Endodermal cell (in vitro differentiated cells): ENCODE results near the gene FOSB. TPM values are rescaled to one million over a fixed set of nuclear protein-coding genes. Genes with fewer than 3 reads are reported as not detected.

Experiments used
- DNase-seq: peaks from one replicate; pipeline ENCODE4 v3.0.0-alpha.2; 2017
- H3K27ac ChIP-seq: 2 replicates; pipeline ENCODE4 v1.5.1; 2013; ENCODE audit warnings: mild to moderate bottlenecking, low read depth, low read length, moderate library complexity
- H3K27me3 ChIP-seq: 2 replicates; pipeline ENCODE4 v1.6.1; 2013; ENCODE audit warnings: mild to moderate bottlenecking, low read length, moderate library complexity; ENCODE audit not compliant: insufficient read depth, control insufficient read depth, poor library complexity, severe bottlenecking
- H3K36me3 ChIP-seq: 2 replicates; pipeline ENCODE4 v1.7.0; 2013; ENCODE audit warnings: mild to moderate bottlenecking, low read length, moderate library complexity; ENCODE audit not compliant: control insufficient read depth, insufficient read depth
- H3K4me1 ChIP-seq: one replicate; pipeline ENCODE4 v1.7.0; 2013; ENCODE audit warnings: low read length; ENCODE audit not compliant: control insufficient read depth, insufficient read depth
- H3K4me3 ChIP-seq: 2 replicates; pipeline ENCODE4 v1.5.1; 2013; ENCODE audit warnings: mild to moderate bottlenecking, low read length, moderate library complexity
- H3K9ac ChIP-seq: 2 replicates; pipeline ENCODE4 v1.6.1; 2013; ENCODE audit warnings: mild to moderate bottlenecking, low read length, moderate library complexity; ENCODE audit not compliant: poor library complexity, severe bottlenecking; ENCODE audit errors: extremely low read depth
- H3K9me3 ChIP-seq: 2 replicates; pipeline ENCODE4 v1.6.1; 2013; ENCODE audit warnings: mild to moderate bottlenecking, low read length, moderate library complexity; ENCODE audit not compliant: control insufficient read depth
- H3K27ac Mint-ChIP-seq: 2 replicates; pipeline ENCODE4 v1.8.0; 2020; ENCODE audit warnings: mixed read lengths
- H3K27me3 Mint-ChIP-seq: 2 replicates; pipeline ENCODE4 v1.8.0; 2021; ENCODE audit warnings: mild to moderate bottlenecking, mixed read lengths; ENCODE audit not compliant: insufficient read depth
- H3K36me3 Mint-ChIP-seq: 2 replicates; pipeline ENCODE4 v1.8.0; 2020; ENCODE audit warnings: low read depth, mixed read lengths
- H3K4me1 Mint-ChIP-seq: 2 replicates; pipeline ENCODE4 v1.8.0; 2020; ENCODE audit warnings: mixed read lengths
- H3K4me3 Mint-ChIP-seq: 2 replicates; pipeline ENCODE4 v1.8.0; 2020; ENCODE audit warnings: mild to moderate bottlenecking, moderate library complexity, mixed read lengths
- H3K9me3 Mint-ChIP-seq: 2 replicates; pipeline ENCODE4 v1.8.0; 2020; ENCODE audit warnings: mild to moderate bottlenecking, mixed read lengths
- CTCF ChIP-seq: fragments of 200-600 bp; sonication (generic); conservative IDR thresholded peaks from 2 replicates; pipeline ENCODE4 v1.5.0; 2021; ENCODE audit warnings: antibody characterized with exemption, mild to moderate bottlenecking
- WGBS, 2 experiments: methylation state at CpG; one replicate each; pipeline versions ENCODE4 v1.1.5 to v1.1.7; 2013; ENCODE audit warnings: missing lambda C conversion rate in 2 of 2, mixed read lengths in 1 of 2; ENCODE audit not compliant: insufficient coverage in 1 of 2, insufficient read length in 1 of 2; 5-methylcytosine and 5-hydroxymethylcytosine counted together
- total RNA-seq, 2 donors: library from RNA; stranded (reverse); fragmentation: NEBNext Ultra II Directional in 1 of 2; extraction: Animal tissue kit (Norgen Biotek cat#: 25700) in 1 of 2; gene quantifications; 2 replicates in 1 of 2; 3 replicates in 1 of 2; pipeline ENCODE4 v1.2.1, GENCODE V29; 2021

FOSB gene
- total RNA-seq, 2 donors from 2014 or later, result 1.6 to 3.0 TPM

- Mint-ChIP-seq H3K27me3 (peaks cover 10% of the 10 kb centered on the region), H3K27ac (no peak overlapping the region), H3K9me3 (no peaks in the 10 kb centered on the region), H3K4me1 (peaks cover 17% of the 10 kb centered on the region), H3K36me3 (no peaks in the 10 kb centered on the region), H3K4me3 (no peak overlapping the region)
- H3K4me3 ChIP-seq, result no peak overlapping the region
- no peak overlapping the region for H3K9ac ChIP-seq
- no peaks in the 10 kb centered on the region for H3K9me3 ChIP-seq
- TF ChIP-seq CTCF, result no peak
- WGBS, 2 experiments, result 82 to 92% methylated on average over 15 to 26 of the region's 28 CpGs
- H3K4me1 ChIP-seq, result no peaks in the 10 kb centered on the region
- H3K27me3 ChIP-seq, result peaks cover 13% of the 10 kb centered on the region
- H3K36me3 ChIP-seq, result no peaks in the 10 kb centered on the region
- DNase-seq, result no peak
- H3K27ac ChIP-seq, result no peak overlapping the region
Observed at GRCh38 chr19:45474606-45475521, 7.1 kb downstream of the FOSB start.

- H3K9me3 Mint-ChIP-seq, result no peaks in the 10 kb centered on the region
- TF ChIP-seq CTCF, result no peak
- no peak overlapping the region for H3K27ac Mint-ChIP-seq
- DNase-seq, result no peak
- Histone ChIP-seq H3K9ac (no peak overlapping the region), H3K36me3 (no peaks in the 10 kb centered on the region), H3K27me3 (peaks cover 13% of the 10 kb centered on the region), H3K9me3 (no peaks in the 10 kb centered on the region), H3K4me3 (no peak overlapping the region), H3K27ac (no peak overlapping the region), H3K4me1 (no peaks in the 10 kb centered on the region)
- H3K4me3 Mint-ChIP-seq, result no peak overlapping the region
- H3K27me3 Mint-ChIP-seq, result peaks cover 10% of the 10 kb centered on the region
- no peaks in the 10 kb centered on the region for H3K36me3 Mint-ChIP-seq
- peaks cover 17% of the 10 kb centered on the region for H3K4me1 Mint-ChIP-seq
- 71 to 86% methylated on average over 1 to 6 of the region's 6 CpGs for WGBS, 2 experiments
Observed at GRCh38 chr19:45475537-45476291, 7.9 kb downstream of the FOSB start.

GRCh38 chr19:45476304-45476703 lies 8.5 kb downstream of the FOSB start:
- Histone ChIP-seq H3K4me3 (no peak overlapping the region), H3K36me3 (no peaks in the 10 kb centered on the region), H3K9ac (no peak overlapping the region), H3K9me3 (no peaks in the 10 kb centered on the region), H3K27me3 (peaks cover 11% of the 10 kb centered on the region), H3K27ac (no peak overlapping the region), H3K4me1 (no peaks in the 10 kb centered on the region)
- H3K4me1 Mint-ChIP-seq, result peaks cover 17% of the 10 kb centered on the region
- no peak overlapping the region for H3K4me3 Mint-ChIP-seq
- H3K9me3 Mint-ChIP-seq, result no peaks in the 10 kb centered on the region
- WGBS, 2 experiments, result 71 to 74% methylated on average over 3 to 5 of the region's 5 CpGs
- DNase-seq, result no peak
- no peak overlapping the region for H3K27ac Mint-ChIP-seq
- no peak for TF ChIP-seq CTCF
- H3K36me3 Mint-ChIP-seq, result no peaks in the 10 kb centered on the region
- H3K27me3 Mint-ChIP-seq, result peaks cover 10% of the 10 kb centered on the region
